Measurements from ENCODE around the gene SEC24D.

Gene SEC24D

DNA sequence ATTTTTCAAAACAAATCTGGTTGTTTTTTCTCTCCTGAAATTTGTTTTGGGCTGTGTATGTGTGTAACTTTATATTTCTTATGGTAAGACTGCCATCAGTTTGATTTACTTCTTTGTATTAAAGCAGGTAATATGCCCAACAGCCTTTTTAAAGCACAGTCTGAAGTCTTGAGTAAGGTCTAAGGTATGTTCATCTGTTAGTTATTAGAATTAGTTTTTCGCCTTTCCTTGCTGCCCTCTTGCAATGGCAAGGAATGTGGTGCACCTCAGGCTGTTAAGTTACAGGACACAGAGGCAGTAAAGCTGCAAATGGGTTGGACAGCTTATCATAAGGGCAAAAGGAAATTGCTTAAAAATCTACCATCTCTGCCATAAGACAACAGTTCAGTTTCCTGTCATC, 79.0 kb downstream of the SEC24D start:
- TF ChIP-seq, protein P1, sequence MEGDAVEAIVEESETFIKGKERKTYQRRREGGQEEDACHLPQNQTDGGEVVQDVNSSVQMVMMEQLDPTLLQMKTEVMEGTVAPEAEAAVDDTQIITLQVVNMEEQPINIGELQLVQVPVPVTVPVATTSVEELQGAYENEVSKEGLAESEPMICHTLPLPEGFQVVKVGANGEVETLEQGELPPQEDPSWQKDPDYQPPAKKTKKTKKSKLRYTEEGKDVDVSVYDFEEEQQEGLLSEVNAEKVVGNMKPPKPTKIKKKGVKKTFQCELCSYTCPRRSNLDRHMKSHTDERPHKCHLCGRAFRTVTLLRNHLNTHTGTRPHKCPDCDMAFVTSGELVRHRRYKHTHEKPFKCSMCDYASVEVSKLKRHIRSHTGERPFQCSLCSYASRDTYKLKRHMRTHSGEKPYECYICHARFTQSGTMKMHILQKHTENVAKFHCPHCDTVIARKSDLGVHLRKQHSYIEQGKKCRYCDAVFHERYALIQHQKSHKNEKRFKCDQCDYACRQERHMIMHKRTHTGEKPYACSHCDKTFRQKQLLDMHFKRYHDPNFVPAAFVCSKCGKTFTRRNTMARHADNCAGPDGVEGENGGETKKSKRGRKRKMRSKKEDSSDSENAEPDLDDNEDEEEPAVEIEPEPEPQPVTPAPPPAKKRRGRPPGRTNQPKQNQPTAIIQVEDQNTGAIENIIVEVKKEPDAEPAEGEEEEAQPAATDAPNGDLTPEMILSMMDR (IDR thresholded peaks at IDR 0.05; ENCODE audit: insufficient read depth, low read length, missing control alignments), result no peak
- DNase-seq (ENCODE audit: low read depth, low spot score), result no peak
- H3K4me3 ChIP-seq (ENCODE audit: low read depth, low read length), result no peak overlapping the region
- POLR2A ChIA-PET, result no interaction called here
- CTCF ChIA-PET, result interaction anchor here (1.4 to 4.3 kb wide), 5 partner anchors 12 to 213 kb away, joined by 3 to 20 read pairs (median 5); no protein-coding TSS in a partner anchor

- TF ChIP-seq, protein P1 (IDR thresholded peaks at IDR 0.05; ENCODE audit: insufficient read depth, low read length, missing control alignments), result no peak
- H3K4me3 ChIP-seq (ENCODE audit: low read depth, low read length), result no peak overlapping the region
- ChIA-PET CTCF (interaction anchor here (1.0 to 4.3 kb wide), 5 partner anchors 13 to 213 kb away, joined by 3 to 20 read pairs (median 5); no protein-coding TSS in a partner anchor), POLR2A (interaction anchor here (0.6 kb wide), 1 partner anchor 516 kb away, joined by 3 read pairs; no protein-coding TSS in a partner anchor)
- DNase-seq (ENCODE audit: low read depth, low spot score), result no peak
Observed at GRCh38 chr4:118756429-118756828, 79.5 kb downstream of the SEC24D start.

DNA sequence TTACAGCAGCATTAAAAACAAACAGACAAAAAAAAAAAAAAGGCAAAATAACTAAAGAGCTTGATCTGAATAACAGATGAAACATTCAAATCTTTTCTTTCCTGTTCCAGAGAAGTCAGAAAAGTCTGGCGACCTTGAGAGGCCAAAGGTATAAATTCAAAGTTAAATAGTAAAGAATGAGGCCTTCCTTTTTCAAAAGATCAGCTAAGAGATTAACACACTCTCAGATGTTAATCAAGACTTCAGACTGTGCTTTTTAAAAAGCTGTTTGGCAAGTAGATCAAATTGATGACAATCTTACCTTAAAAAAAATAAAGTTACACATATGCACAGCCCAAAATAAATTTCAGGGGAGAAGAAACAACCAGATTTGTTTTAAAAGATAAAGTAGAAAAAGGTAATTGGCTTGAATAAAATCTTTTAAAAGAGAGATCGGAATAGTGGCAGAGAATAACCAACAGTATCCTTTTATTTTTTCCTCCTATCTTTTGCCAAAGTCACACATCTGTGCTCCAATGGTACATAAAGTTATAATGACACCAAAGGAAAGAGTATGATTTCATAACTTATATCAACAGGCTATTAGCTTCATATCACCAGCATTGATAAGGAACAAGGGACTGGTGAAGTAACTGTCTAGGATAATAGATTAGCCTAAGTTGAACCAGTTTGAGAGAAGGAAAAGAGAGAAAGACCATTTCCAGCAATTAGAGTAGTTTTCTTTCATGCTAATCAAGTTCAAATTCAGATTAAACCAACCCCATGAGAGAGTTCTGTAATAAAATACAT, 80.3 kb downstream of the SEC24D start:
- DNase-seq (ENCODE audit: low read depth, low spot score), result no peak
- TF ChIP-seq, protein P1 (IDR thresholded peaks at IDR 0.05; ENCODE audit: insufficient read depth, low read length, missing control alignments), result no peak
- POLR2A ChIA-PET, result interaction anchor here (0.6 kb wide), 1 partner anchor 517 kb away, joined by 3 read pairs; no protein-coding TSS in a partner anchor
- CTCF ChIA-PET, result interaction anchor here (1.0 to 4.3 kb wide), 8 partner anchors 10 to 214 kb away, joined by 3 to 20 read pairs (median 5); no protein-coding TSS in a partner anchor
- H3K4me3 ChIP-seq (ENCODE audit: low read depth, low read length), result no peak overlapping the region

GRCh38 chr4:118754890-118755289, 81.0 kb downstream of the SEC24D start:
- no peak for DNase-seq (ENCODE audit: low read depth, low spot score)
- TF ChIP-seq, protein P1 (IDR thresholded peaks at IDR 0.05; ENCODE audit: insufficient read depth, low read length, missing control alignments), result no peak
- ChIA-PET POLR2A (no interaction called here), CTCF (interaction anchor here (1.2 to 4.3 kb wide), 5 partner anchors 10 to 215 kb away, joined by 3 to 20 read pairs (median 4); no protein-coding TSS in a partner anchor)
- H3K4me3 ChIP-seq (ENCODE audit: low read depth, low read length), result no peak overlapping the region

DNA sequence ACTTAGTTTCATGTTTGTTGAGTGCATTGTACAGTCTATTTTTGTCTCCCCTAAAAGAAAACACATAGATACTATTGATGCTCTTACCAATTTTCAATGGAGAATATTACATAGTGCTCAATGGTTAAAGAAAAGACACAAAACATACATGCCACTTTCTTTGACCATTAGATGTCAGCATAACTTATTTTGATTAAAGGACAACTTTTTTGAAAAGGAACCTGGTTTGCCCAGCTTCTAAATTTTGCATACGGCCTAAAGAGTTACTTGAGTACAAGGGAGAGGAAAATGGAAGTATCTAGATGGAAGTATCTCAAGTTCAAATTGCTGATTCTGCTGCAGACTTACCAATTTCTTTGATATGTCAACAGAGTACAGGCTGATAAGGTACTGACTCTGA, 82.2 kb downstream of the SEC24D start:
- no peak for DNase-seq (ENCODE audit: low read depth, low spot score)
- H3K4me3 ChIP-seq (ENCODE audit: low read depth, low read length), result no peak overlapping the region
- ChIA-PET POLR2A (no interaction called here), CTCF (interaction anchor here (1.1 to 1.6 kb wide), 4 partner anchors 9 to 137 kb away, joined by 4 to 7 read pairs (median 4); no protein-coding TSS in a partner anchor)
- TF ChIP-seq, protein P1 (IDR thresholded peaks at IDR 0.05; ENCODE audit: insufficient read depth, low read length, missing control alignments), result no peak

GRCh38 chr4:118753096-118753495, 82.8 kb downstream of the SEC24D start:
- no peak for DNase-seq (ENCODE audit: low read depth, low spot score)
- POLR2A ChIA-PET, result no interaction called here
- no peak overlapping the region for H3K4me3 ChIP-seq (ENCODE audit: low read depth, low read length)
- CTCF ChIA-PET, result interaction anchor here (1.1 to 1.5 kb wide), 3 partner anchors 8 to 19 kb away, joined by 4 to 5 read pairs (median 4); no protein-coding TSS in a partner anchor
- TF ChIP-seq, protein P1 (IDR thresholded peaks at IDR 0.05; ENCODE audit: insufficient read depth, low read length, missing control alignments), result no peak
